Activated CD4-positive, CD25-positive, alpha-beta regulatory T cell treated with anti-CD3 and anti-CD28 coated beads, Interleukin-2, amount 50 U/mL, for 72 hours (primary cell): ENCODE measurements around the gene NRDE2.
"Not testable (repeated sequence)": the region's sequence is repeated elsewhere in the genome, so short reads cannot be mapped to it uniquely, and the experiment has no call there.

ENCODE experiments used
- DNase-seq: peaks from one replicate; pipeline ENCODE4 v3.0.0; 2021

The NRDE2 gene

DNA sequence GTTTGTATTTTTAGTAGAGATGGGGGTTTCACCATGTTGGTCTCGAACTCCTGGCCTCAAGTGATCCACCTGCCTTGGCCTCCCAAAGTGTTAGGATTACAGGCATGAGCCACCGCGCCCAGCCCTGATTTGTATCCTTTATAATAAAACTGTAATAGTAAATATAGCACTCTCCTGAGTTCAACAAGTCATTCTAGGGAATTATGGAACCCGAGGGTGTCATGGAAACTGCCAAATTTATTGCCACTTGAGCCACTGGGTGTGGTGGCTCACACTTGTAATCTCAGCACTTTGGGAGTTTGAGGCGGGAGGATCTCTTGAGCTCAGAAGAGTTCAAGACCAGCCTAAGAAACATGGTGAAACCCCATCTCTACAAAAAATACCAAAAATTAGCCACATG is 9.5 kb upstream of the NRDE2 start:
- DNase-seq: not testable (repeated sequence)

DNA sequence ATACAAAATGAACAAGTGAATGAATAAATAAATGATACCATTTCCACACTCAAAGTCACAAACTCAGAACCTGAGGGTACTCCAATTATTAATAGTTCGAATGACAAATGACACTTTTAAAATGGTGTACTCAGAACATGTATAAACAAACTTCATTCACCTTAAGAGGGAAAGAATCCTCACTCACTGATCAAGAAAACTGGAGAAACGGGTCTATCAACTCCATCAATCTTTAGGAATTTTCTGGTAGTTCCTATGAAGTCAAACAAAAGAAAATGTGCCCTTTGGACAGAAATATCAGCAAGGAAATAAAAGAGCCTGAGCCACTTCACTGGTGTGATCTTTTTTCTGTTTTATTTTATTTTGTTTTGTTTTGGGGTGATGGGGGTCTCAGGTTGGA is 5.2 kb upstream of the NRDE2 start:
- DNase-seq: no peak

DNA sequence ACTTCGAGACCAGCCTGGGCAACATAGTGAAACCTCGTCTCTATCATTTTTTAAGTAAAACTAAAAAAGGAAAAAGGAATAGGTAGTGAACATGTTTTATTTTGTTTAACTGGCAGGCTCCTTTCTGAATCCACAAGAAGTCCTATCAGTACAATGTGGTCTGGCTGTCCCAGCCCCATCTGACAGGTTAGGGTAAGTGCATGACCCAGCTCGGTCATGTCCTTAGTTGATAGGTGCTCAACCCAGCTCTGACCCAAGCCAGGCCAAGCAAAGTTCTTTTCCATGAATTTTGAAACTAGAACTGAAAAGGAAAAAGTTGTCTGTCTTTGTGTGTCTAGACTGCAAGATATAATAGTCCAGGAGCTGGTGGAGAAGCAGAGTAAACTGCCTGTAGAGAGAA is 4.7 kb upstream of the NRDE2 start:
- no peak for DNase-seq

DNA sequence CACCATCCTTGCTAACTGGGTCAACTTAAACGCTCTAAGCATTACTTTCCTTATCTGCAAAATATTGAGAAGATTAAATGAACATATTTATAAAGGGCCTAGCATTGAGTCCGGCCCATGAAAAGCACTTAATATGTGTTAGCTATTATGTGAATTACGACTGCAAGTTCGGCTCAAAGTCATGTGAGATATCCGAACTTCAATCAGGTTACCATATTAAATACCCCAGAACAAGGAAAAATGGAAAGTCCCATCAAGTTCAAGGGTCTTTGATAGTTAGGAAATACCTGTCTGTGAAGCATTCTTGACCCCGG is 487 bp upstream of the NRDE2 start:
- no peak for DNase-seq

DNA sequence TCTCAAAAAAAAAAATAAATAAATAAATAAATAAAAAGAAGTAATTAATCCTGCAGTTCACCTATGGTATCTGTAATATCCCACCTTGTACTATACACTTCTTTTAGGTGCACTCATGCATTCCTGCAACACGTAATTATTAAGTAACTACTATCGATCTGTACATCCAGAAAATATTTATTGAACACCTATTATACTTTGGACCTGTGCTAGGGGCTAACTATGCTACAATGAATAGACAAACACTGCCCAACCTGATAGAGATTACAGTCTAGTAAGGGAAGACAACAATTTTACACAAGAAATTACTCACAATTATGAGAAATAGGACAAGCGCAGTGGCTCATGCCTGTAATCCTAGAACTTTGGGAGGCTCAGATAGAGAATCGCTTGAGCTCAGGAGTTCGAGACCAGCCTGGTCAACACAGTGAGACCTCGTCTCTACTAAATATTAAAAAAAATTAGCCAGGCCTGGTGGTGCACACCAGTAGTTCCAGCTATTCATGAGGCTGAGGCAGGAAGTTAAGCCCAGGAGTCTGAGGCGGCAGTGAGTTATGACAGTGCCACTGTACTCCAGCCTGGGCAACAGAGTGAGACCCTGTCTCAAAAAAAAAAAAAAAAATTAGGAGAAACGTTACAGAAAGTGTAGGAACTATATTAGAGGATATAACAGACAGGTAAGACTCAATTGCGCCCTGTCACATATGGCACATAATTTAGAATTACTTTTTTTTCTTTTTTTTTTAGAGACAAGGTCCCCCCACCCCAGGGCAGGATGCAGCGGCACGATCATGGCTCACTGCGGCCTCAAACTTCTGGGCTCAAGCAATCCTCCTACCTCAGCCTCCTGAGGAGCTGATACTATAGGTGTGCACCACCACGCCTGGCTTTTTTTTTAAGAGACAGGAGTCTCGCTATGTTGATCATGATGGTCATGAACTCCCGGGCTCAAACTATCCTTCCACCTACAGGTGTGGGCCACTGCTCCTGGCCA is 1.2 kb downstream of the NRDE2 start:
- DNase-seq: no peak

DNA sequence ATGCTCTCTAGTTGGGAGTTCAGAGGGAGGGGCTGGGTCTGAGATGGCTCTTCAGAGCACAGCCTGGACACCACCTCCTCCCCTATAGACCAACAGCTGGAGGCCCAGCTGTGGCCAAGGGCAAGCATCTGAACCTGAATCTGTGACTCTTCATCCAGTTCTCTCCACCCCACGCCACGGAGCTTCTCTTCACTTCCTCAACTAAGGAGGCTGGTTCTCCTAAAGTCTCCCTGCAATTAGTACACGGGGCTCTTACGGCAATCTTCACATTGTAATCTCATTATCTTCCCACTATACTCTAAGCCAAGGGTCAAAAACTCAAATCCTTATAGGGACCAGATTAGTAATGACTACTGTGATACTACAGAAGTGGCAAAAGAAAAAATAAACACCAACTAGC is 9.8 kb downstream of the NRDE2 start:
- DNase-seq: no peak

DNA sequence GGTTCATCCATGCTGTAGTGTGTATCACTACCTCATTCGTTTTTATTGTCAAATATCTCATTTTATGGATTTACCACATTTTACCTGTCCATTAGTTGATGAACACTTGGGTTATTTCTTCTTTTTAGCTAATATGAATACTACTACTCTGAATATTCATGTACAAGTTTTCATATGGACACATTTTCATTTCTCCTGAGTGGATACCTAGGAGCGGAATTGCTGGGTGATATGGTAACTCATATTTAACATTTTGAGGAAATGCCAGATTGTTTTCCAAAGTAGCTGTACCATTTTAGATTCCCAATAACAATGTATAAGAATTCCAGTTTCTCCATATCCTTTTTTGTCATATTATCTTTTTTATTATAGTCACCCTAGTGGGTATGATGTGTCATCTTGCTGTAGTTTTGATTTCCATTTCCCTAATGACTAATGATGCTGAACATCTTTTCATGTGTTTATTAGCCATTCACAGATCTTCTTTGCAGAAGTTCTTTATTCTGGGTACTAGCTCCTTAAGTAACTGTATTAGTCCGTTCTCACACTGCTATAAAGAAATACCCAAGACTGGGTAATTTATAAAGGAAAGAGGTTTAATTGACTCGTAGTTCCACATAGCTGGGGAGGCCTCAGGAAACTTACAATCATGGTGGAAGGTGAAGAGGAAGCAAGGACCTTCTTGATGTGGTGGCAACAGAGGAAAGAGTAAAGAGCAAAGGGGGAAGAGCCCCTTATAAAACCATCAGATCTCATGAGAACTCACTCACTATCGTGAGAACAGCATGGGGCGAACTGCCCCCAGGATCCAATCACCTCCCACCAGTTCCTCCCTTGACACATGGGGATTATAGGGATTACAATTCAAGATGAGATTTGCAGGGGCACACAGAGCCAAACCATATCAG is 11.9 kb downstream of the NRDE2 start:
- DNase-seq: no peak

DNA sequence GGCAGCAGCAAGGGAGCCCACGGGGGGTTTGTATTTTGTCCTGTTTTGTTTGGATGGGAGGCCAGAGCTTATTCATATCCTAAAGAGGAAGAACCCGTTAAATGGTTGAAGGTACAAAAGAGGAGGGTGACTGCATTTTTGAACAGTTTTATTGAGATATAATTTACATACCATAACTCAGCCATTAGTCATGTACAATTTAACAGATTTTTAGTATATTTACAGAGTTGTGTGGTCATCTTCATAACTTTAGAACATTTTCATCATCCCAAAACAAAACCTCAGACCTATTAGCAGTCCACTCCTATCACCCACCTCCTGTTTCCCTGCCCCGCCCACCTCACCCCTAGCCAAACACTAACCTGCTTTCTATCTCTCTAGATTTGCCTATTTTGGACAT is 12.6 kb downstream of the NRDE2 start:
- no peak for DNase-seq

DNA sequence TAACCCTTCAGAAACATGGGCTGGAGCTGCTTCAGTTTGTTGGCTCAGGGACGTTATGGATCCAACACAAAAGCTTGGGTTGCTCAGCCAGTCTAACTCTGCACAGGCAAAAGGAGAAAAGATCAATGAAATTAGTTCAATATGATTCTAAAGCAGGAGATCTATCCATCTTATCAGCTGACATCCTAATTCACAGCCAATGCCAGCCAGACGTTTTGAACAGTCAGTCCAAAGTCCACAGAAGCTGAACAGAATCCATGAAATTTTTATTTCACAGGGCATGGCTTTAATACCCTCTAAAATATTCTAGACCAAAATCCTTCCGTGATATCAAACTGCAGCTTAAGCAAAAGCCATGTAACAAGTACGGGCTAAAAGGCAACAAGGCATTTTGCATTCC is 13.7 kb downstream of the NRDE2 start:
- DNase-seq: no peak

DNA sequence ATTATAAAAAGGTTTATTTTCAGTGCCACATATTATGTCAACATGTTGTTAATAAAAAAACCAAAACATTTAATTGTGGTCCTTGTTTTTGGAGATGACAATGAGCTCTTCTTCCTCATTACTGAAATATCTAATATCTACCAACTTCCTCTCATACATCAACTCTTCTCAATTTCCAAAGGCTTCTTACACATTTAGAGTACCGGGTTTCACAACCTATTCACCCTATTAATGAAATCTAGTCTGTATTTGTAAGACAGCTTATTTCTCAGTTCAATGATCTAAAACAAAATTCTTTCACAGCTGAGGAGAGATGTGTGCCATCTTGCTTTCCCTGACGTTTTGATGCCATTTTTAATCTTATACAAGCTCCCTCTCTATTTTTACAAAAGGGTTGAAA is 14.5 kb downstream of the NRDE2 start:
- no peak for DNase-seq

DNA sequence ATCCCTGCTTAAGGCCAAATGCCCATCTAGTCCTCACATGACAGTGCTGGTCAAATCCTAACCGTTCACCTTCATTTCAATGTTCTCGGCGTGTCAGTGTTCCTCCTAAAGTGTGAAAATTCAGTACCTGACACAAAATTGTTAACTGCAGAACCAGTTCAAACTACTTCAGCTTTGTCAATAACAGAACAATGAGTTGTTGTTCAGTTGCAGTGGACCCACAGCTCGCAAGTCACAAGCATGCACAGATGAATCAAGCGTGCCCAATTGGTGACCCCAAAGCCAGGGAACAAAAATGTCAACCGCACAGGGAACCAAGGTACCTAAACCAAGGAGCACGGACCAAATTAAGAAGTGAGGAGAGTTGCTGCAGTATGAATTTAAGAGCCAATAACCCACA is 23.2 kb downstream of the NRDE2 start:
- DNase-seq: no peak

DNA sequence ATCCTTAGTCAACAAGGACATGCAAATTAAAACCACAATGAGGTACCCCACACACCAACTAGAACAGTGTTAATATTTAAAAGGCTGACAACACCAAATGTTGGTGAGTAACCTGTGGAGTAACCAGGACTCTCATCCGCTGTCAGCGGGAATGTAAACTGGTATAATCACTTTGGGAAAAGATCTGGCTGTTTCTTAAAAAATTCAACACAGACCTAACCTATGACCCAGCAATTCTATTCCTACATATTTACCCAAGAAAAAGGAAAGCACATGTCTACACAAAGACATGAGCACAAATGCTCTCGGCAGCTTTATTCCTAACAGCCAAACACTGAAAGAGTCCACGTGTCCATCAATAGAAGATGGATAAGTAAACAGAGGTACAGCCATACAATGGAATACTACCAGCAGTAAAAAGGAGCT is 26.6 kb downstream of the NRDE2 start:
- no peak for DNase-seq

DNA sequence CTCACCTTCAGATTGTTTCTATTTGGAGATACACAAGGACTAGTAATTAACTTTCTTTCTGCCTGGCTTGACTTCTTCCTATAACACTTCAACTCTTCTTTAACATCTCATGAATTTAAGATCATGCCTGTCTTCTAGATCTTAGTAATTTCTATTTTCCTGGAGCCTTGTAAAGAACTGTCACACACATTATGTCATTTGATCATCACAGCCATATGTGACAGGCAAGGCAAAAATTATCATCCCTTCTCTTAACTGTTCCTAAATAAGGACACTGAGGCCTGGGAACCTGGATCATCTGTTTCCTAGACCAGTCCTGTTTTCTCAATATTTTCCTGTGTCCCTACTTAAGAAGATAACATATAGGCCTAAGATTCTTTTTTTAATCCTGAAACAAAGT is 27.2 kb downstream of the NRDE2 start:
- DNase-seq: no peak

DNA sequence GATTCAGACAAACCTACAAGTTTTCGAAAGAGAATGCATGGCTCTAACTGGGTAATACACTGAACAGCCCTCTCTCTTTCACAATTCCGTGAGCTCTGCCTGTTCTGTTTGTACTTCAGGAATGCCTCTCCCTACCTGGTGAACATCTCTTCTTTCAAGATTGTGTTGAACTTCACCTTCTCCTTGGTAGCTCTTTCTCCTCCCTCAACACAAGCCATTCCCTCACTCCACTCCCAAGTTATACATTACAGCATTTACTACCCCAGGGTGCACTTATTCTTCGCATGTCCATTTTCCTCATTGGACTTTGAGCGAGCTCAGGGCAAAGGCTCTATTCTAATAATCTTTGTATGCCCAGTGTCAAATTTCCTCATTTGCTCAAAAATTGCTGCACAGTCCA is 28.3 kb downstream of the NRDE2 start:
- DNase-seq: no peak

DNA sequence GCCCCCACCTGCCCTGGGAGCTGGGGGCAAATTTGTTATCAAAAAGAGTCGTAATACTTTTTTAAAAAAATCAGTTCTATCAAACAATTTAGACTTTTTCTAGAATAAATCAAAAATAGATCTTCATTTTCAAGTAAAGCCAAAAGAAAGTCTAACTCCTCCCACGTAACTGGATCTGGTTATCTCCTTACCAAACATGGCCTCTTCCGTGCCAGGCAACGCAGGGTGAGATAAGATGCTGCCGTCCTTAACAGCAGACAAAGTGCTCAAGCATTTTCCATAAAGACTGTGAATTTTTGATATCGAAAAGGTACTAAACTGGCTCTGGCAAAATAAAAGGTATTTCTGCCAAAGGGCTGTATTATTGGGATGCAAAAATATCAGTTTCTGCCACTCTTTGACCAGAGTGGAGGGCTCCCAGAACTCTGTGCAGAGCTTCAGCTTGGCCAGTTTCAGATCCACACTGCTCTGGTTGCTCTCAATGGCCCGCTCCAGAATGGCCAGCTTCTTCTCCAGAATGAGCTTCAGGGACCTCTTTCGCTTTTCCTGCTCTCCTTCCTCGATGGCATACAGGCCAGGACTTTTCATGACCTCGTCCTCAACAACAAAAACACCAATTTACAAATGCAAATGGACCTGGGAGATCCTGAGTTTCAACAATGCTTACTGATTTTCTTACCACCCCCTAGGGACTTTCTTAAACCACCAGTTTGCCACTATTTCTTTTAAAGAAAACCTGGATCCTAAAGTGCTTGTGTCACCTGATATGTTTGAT is 29.0 kb downstream of the NRDE2 start:
- DNase-seq: no peak

DNA sequence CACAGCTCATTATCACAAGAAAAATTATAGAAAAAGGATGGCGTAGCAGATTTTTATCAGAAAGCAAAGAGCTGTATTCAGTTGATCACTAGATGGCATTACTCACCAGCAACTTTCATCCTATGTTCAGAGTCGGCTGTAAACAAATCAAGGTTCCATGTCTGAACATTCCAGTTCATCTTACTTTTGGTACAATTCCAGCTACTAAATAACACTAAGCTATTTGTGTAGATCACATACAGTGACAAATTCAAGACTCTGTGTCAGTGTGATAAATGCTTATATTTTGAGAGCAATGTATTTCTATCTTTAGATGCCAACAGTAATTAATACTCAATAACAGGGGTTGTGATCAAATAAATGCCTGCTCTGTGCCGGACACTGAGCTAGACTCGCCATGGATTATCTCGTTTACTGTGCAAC is 30.1 kb downstream of the NRDE2 start:
- no peak for DNase-seq

DNA sequence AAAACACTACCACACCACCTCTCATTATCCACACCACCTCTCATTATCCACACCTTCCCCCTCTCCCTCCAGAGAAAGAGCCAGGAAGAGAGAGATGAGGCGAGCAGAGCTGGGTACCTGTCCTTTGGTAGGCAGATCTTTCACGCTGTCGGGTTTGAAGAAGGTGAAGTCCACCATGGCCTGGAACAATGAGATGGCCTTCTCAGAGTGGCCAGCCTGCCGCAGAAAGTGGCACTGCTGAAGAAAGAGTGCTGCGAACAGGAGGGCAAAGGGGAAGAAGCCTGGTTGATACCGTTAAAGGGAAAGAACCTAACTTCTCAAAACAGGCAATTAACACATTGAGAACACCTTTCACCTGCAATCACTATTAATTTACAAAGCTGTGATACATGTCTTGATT is 30.6 kb downstream of the NRDE2 start:
- DNase-seq: no peak

DNA sequence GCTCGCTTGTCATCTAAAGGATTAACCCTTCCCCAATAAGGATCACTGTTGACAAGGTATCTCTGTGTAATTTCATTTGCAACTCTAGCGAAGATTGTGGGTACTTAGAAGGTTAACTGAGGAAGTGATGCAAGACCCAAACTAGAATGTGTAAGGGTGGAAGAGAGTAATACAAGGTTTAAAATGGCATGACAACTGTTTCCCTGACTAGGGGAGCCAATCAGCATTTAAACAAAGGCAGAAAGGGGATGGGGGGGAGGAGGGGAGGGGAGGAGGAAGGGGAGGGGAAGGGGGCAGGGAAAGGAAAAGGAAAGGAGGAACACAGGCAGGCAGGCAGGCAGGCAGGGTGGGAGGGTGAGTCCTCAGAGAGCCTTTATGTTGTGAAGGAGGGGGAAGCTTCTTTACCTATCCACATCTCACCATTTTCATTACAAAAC is 31.1 kb downstream of the NRDE2 start:
- DNase-seq: no peak

DNA sequence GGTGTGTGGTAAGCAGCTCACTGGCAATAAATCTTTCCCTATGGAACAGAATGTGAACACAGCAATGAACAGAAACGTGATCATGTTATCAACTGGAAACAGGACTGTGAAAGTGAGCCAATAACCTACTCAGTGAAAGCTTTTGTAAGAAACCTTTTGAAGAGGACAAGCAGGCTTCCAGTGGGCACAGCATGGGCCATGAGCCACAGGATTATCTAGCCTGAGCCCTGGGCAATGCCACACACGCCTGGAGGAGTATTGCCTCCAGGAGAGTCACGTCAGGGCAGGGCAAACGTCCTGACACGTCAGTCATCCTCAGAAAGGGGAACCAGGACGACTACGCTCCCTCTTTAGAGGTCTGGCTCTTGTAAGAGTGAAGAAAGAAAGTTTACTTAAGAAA is 32.3 kb downstream of the NRDE2 start:
- no peak for DNase-seq

DNA sequence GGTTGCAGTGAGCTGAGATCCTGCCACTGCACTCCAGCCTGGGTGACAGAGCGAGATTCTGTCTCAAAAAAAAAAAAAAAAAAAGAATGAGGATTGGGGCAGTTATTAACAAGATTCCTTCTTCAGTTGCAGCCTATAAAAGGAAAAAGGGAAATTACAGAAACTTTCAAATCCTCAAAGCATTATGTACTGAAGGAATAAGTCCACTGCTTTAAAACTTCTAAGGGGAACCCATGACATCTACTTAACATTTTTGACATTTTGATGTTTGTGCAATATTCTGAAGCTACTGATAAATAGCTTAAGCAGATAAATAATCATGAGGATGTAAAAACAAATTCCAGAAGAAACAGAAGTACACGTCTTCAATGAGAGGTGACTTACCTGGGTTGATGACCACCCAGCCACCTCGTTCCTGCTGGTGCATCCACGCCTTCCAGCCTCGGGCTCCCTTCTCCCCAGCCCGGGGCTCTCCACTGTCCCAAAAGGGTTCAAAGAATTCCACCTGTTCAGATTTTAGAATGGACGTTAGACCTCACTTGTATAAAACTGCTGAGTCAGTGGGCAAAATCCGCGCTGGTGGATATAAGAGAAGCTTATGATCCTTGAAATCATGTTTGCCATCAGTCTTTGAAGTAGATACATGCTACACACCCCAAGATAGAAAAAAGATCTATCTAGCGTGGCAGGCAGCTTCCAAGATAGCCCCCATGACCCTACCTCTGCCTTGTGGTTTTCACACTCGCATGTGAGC is 33.7 kb downstream of the NRDE2 start:
- no peak for DNase-seq

DNA sequence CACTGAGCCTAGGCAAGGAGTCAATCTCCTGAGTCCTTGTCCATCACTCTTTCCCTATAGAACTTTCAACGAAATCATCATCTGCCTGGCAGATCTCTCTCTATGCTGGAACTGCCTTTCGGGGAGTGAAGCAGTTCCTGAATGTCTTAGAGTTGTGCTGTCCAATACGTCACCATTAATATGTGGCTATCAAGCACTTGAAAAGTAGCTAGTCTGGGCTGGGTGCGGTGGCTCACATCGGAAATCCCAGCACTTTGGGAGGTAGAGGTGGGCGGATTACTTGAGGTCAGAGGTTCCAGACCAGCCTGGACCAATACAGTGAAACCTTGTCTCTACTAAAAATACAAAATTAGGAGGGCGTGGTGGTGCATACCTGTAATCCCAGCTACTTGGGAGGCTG is 35.1 kb downstream of the NRDE2 start:
- DNase-seq: no peak

DNA sequence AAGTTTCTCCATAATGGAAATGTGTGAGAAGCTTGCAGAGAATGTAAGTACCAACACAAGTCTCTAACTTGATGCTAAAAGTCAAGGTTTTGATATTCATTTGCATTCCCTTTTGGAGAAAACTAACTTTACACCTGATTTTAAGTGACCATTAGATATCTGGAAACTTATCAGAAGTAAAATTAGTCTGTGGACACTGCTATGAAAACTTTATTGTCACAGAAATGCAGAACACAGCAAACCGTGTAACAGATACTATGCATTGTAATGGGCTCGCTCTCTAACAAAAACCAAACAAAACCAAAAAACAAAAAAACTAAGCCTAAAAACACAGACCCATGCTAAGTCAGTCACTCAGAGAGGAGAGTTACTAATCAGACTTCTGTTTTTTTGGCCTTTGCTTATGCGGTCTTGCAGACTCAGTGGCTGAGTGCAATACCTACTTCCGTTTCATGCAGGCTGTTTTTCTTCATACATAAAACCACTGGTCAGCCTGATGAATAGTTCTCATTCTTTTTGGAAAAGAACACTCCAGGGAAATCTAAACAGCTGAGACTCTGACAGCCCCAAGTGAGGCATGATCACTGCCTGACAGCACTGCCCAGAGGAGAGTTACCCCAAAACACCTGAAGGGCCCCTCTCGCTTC is 35.7 kb downstream of the NRDE2 start:
- no peak for DNase-seq
